ENCODE data around the gene PCNX4. TPM values are rescaled to one million over a fixed set of nuclear protein-coding genes. Genes with fewer than 3 reads are reported as not detected.
A peak's percentile ranks its signal among the peaks of the same experiment; 100 is the strongest.
"Not testable (repeated sequence)": the region's sequence is repeated elsewhere in the genome, so short reads cannot be mapped to it uniquely, and the experiment has no call there.

Gene PCNX4
- 10 to 100 TPM; 24.9 to 27.5 TPM for total RNA-seq

DNA sequence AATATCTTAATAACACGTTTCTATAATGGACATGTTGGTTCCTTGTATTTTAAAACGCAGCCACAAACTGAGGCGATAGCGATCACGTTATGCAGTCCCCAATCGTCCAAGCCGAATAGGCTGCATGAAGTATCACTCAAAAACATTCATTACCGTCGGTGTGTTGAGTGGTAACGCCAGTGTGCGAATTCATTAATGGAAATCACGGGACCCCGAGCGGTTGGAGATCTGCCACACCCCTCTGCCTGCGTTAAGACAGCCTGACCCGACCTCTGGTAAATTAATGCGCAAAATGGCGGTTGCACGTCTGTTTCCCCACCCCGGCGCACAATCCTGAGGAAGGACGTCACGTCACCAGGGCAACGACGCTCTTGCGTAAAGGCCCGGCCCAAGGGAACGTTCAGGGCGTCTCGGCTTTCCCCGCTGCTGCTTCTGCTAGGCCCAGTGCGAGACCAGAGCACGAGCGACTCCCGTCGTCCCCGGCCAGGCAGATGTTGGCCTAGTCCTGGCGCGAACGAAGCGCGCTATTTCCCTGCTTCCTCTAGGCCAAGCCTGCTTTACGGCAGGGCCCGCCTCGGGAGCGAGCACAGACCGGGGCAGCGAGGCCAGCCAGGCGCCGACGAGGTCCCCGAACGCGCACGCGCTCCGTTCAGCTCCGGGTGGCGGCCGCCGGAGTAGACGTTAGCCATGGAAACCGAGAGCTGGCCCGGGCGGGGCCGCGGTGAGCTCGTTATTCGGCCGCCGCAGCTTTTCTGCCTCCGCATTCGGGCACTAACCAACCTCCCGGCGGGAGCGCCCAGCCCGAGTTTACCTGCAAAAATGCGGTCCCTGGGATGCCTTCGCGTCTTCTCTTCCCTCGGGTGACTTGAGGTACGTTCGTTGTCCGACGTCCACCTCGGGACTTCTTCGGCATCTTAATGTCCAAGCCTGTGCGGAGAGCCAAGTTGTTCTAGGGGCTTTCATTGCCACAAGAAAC is at the start of gene PCNX4:
Gene PCNX4 (plus strand): TSS at position 374 of the 976 bp plus-strand sequence. CDS start 15,716 bp downstream, outside the sequence.
- Mint-ChIP-seq H3K27ac (peak within 1 kb of the TSS; percentile 95), H3K4me1 (ENCODE audit: low read depth) (peaks cover 34% of the 10 kb centered on the region), H3K4me3 (peak within 1 kb of the TSS; percentile 98), H3K36me3 (ENCODE audit: low read depth) (peaks cover 8% of the 10 kb centered on the region), H3K27me3 (ENCODE audit: low read depth) (peaks cover 9% of the 10 kb centered on the region), H3K9me3 (no peaks in the 10 kb centered on the region)
- peak; percentile 95 for DNase-seq
- intact Hi-C loops (cut with micrococcal nuclease) = loop anchor here (1.0 to 5.0 kb wide), 11 partner anchors 27 to 1670 kb away; partner anchors contain the start of genes DAAM1, JKAMP, L3HYPDH and PPM1A
- CTCF ChIA-PET = interaction anchor here (0.6 to 1.6 kb wide), 4 partner anchors 27 to 127 kb away, joined by 3 read pairs; no protein-coding TSS in a partner anchor

DNA sequence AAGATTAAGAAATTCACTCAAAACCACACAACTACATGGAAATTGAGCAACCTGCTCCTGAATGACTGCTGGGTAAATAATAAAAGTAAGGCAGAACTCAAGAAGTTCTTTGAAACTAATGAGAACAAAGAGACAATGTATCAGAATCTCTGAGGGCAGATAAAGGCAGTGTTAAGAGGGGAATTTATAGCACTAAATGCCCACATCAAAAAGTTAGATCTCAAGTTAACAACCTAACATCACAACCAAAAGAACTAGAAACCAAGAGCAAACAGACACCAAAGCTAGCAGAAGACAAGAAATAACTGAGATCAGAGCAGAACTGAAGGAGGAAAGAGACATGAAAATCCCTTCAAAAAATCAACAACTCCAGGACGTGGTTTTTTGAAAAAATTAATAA is 43.7 kb upstream of the PCNX4 start:
- H3K27me3 Mint-ChIP-seq (ENCODE audit: low read depth); DNase-seq; intact Hi-C loops (cut with micrococcal nuclease); H3K36me3 Mint-ChIP-seq (ENCODE audit: low read depth); CTCF ChIA-PET; H3K27ac Mint-ChIP-seq; H3K4me3 Mint-ChIP-seq: not testable (repeated sequence)
- peaks cover 34% of the 10 kb centered on the region for H3K4me1 Mint-ChIP-seq (ENCODE audit: low read depth)
- peaks cover 13% of the 10 kb centered on the region for H3K9me3 Mint-ChIP-seq

GRCh38 chr14:60051721-60052221 is 40.0 kb upstream of the PCNX4 start:
- intact Hi-C loops (cut with micrococcal nuclease) = loop anchor here (2.0 kb wide), 1 partner anchor 39 kb away; the partner anchor contains the start of gene PCNX4
- peak; percentile 54 for DNase-seq
- no peak overlapping the region for H3K27ac Mint-ChIP-seq
- CTCF ChIA-PET = interaction anchor here (0.6 kb wide), 1 partner anchor 10 kb away, joined by 3 read pairs; no protein-coding TSS in a partner anchor
- H3K4me3 Mint-ChIP-seq = peak overlapping the region; percentile 7
- peaks cover 6% of the 10 kb centered on the region for H3K9me3 Mint-ChIP-seq
- no peaks in the 10 kb centered on the region for H3K27me3 Mint-ChIP-seq (ENCODE audit: low read depth)
- peaks cover 34% of the 10 kb centered on the region for H3K4me1 Mint-ChIP-seq (ENCODE audit: low read depth)
- H3K36me3 Mint-ChIP-seq (ENCODE audit: low read depth) = no peaks in the 10 kb centered on the region

DNA sequence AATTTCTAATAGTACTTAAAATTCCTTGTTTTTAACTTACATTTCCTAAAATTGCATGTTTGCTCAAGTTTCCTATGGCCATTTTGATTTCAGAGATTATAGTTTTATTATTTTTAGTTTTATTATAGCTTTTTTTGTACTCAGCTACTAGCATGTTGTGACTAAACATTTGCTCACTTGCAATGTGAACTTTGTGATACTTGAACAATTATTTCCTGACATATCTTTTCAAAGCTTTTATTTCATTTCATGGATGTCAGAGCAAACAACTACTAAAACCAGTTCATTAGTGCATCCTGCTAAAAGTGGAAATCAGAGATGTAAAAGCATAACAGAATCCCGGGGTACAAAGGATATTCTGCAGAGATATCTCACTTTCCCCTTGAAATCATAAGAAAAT is 33.6 kb upstream of the PCNX4 start:
- H3K36me3 Mint-ChIP-seq (ENCODE audit: low read depth) = no peaks in the 10 kb centered on the region
- DNase-seq = no peak
- CTCF ChIA-PET = no interaction called here
- intact Hi-C loops (cut with micrococcal nuclease) = no loop called here
- H3K4me3 Mint-ChIP-seq = no peak overlapping the region
- no peaks in the 10 kb centered on the region for H3K4me1 Mint-ChIP-seq (ENCODE audit: low read depth)
- peaks cover 1% of the 10 kb centered on the region for H3K27me3 Mint-ChIP-seq (ENCODE audit: low read depth)
- H3K27ac Mint-ChIP-seq = no peak overlapping the region
- no peaks in the 10 kb centered on the region for H3K9me3 Mint-ChIP-seq

DNA sequence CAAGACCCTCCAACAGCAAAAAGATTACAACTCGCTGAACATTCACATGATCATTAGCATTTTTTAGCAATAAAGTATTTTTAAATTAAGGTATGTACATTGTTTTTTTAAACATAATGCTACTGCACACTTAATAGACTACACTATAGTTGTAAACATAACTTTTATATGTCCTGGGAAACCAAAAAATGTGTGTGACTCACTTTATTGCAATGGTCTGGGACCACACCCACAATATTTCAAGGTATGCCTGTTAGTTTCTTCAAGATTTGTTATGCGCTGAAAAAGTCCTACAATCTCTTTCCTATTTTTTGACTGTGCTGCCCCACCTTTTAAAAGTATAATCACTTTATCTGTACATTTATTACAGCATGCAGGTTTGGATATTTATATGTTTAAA is 30.4 kb upstream of the PCNX4 start:
- Mint-ChIP-seq H3K4me1 (ENCODE audit: low read depth) (no peaks in the 10 kb centered on the region), H3K4me3 (no peak overlapping the region), H3K36me3 (ENCODE audit: low read depth) (no peaks in the 10 kb centered on the region), H3K27ac (no peak overlapping the region), H3K9me3 (no peaks in the 10 kb centered on the region), H3K27me3 (ENCODE audit: low read depth) (peaks cover 1% of the 10 kb centered on the region)
- CTCF ChIA-PET = interaction anchor here (1.9 kb wide), 1 partner anchor 122 kb away, joined by 9 read pairs; no protein-coding TSS in a partner anchor
- intact Hi-C loops (cut with micrococcal nuclease) = no loop called here
- DNase-seq = no peak

GRCh38 chr14:60064491-60065072 is 27.1 kb upstream of the PCNX4 start:
- H3K27ac Mint-ChIP-seq = no peak overlapping the region
- H3K9me3 Mint-ChIP-seq = no peaks in the 10 kb centered on the region
- peaks cover 1% of the 10 kb centered on the region for H3K27me3 Mint-ChIP-seq (ENCODE audit: low read depth)
- no peaks in the 10 kb centered on the region for H3K4me1 Mint-ChIP-seq (ENCODE audit: low read depth)
- no peak overlapping the region for H3K4me3 Mint-ChIP-seq
- H3K36me3 Mint-ChIP-seq (ENCODE audit: low read depth) = no peaks in the 10 kb centered on the region
- intact Hi-C loops (cut with micrococcal nuclease) = loop anchor here (1.0 to 2.0 kb wide), 6 partner anchors 26 to 498 kb away; partner anchors contain the start of genes DHRS7 and PCNX4
- CTCF ChIA-PET = interaction anchor here (0.7 to 3.4 kb wide), 4 partner anchors 27 to 120 kb away, joined by 3 to 32 read pairs (median 4); partner anchors contain the start of gene DHRS7
- no peak for DNase-seq

DNA sequence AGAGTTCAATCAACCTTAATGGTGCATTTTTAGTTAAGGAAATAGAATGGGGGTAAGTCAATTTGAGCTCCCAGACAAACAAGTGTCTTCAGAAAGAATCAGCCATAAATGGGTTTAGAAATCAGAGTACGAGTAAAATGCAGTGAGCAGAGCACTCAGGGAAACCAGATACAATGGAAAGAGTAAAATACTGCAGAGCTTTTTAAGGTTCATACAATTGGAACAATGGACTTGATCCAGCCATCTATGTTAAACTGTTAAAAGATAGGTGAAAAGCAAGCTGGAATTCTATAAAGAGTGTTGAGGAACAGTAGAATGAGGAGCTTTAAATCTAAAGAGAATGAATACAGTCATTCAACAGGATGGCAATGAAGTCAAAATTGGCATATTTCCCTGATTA is 23.8 kb upstream of the PCNX4 start:
- CTCF ChIA-PET = interaction anchor here (0.7 to 1.1 kb wide), 2 partner anchors 12 to 116 kb away, joined by 3 to 4 read pairs; no protein-coding TSS in a partner anchor
- intact Hi-C loops (cut with micrococcal nuclease) = no loop called here

GRCh38 chr14:60079723-60080122 is 12.0 kb upstream of the PCNX4 start:
- H3K36me3 Mint-ChIP-seq (ENCODE audit: low read depth) = peaks cover 6% of the 10 kb centered on the region
- DNase-seq = no peak
- no peak overlapping the region for H3K27ac Mint-ChIP-seq
- H3K4me1 Mint-ChIP-seq (ENCODE audit: low read depth) = no peaks in the 10 kb centered on the region
- H3K27me3 Mint-ChIP-seq (ENCODE audit: low read depth) = peaks cover 10% of the 10 kb centered on the region
- no peak overlapping the region for H3K4me3 Mint-ChIP-seq
- CTCF ChIA-PET = no interaction called here
- H3K9me3 Mint-ChIP-seq = peaks cover 1% of the 10 kb centered on the region
- intact Hi-C loops (cut with micrococcal nuclease) = no loop called here

More for the DNA sequence above, 23.8 kb upstream of the PCNX4 start:
- Mint-ChIP-seq H3K27me3 (ENCODE audit: low read depth) (no peaks in the 10 kb centered on the region), H3K4me1 (ENCODE audit: low read depth) (no peaks in the 10 kb centered on the region), H3K4me3 (no peak overlapping the region), H3K9me3 (no peaks in the 10 kb centered on the region), H3K27ac (no peak overlapping the region), H3K36me3 (ENCODE audit: low read depth) (no peaks in the 10 kb centered on the region)
- DNase-seq = no peak

- no peaks in the 10 kb centered on the region for H3K36me3 Mint-ChIP-seq (ENCODE audit: low read depth)
- DNase-seq = no peak
- H3K9me3 Mint-ChIP-seq = no peaks in the 10 kb centered on the region
- no peak overlapping the region for H3K4me3 Mint-ChIP-seq
- intact Hi-C loops (cut with micrococcal nuclease) = no loop called here
- CTCF ChIA-PET = no interaction called here
- H3K27ac Mint-ChIP-seq = no peak overlapping the region
- peaks cover 15% of the 10 kb centered on the region for H3K27me3 Mint-ChIP-seq (ENCODE audit: low read depth)
- no peaks in the 10 kb centered on the region for H3K4me1 Mint-ChIP-seq (ENCODE audit: low read depth)
Measured at GRCh38 chr14:60085085-60085484, 6.6 kb upstream of the PCNX4 start.

GRCh38 chr14:60085693-60086092 is 6.0 kb upstream of the PCNX4 start:
- no peaks in the 10 kb centered on the region for H3K9me3 Mint-ChIP-seq
- no peak for DNase-seq
- no peaks in the 10 kb centered on the region for H3K36me3 Mint-ChIP-seq (ENCODE audit: low read depth)
- H3K27me3 Mint-ChIP-seq (ENCODE audit: low read depth) = peaks cover 15% of the 10 kb centered on the region
- intact Hi-C loops (cut with micrococcal nuclease) = no loop called here
- CTCF ChIA-PET = no interaction called here
- H3K4me3 Mint-ChIP-seq = no peak overlapping the region
- H3K27ac Mint-ChIP-seq = no peak overlapping the region
- H3K4me1 Mint-ChIP-seq (ENCODE audit: low read depth) = peaks cover 4% of the 10 kb centered on the region

DNA sequence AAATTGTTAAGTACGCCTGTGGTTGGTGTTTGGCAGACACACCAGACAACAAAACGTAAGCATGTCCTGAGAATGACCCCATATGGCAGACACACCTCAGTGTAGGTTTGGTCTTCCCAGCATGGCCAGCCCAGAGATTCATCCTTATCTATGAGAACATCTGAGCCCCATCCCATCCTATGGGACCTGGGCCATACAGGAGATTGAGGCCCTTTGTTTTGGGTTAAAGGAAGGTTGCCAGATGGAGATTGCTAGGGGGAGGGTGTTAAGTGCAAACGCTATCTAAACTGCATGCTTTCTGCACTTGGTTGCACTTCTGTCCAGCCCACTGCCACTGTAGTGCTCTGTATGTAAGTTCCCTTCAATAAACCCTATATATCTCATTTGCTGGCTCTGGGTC is 4.1 kb upstream of the PCNX4 start:
- intact Hi-C loops (cut with micrococcal nuclease) = no loop called here
- H3K27me3 Mint-ChIP-seq (ENCODE audit: low read depth) = peaks cover 15% of the 10 kb centered on the region
- CTCF ChIA-PET = interaction anchor here (0.5 kb wide), 1 partner anchor 1925 kb away, joined by 5 read pairs; no protein-coding TSS in a partner anchor
- no peaks in the 10 kb centered on the region for H3K9me3 Mint-ChIP-seq
- peaks cover 3% of the 10 kb centered on the region for H3K36me3 Mint-ChIP-seq (ENCODE audit: low read depth)
- peaks cover 6% of the 10 kb centered on the region for H3K4me1 Mint-ChIP-seq (ENCODE audit: low read depth)
- no peak overlapping the region for H3K4me3 Mint-ChIP-seq
- DNase-seq = no peak
- H3K27ac Mint-ChIP-seq = no peak overlapping the region

GRCh38 chr14:60089221-60089620 is 2.5 kb upstream of the PCNX4 start:
- no peak overlapping the region for H3K4me3 Mint-ChIP-seq
- peaks cover 15% of the 10 kb centered on the region for H3K27me3 Mint-ChIP-seq (ENCODE audit: low read depth)
- H3K4me1 Mint-ChIP-seq (ENCODE audit: low read depth) = peaks cover 17% of the 10 kb centered on the region
- no peak for DNase-seq
- H3K9me3 Mint-ChIP-seq = no peaks in the 10 kb centered on the region
- H3K36me3 Mint-ChIP-seq (ENCODE audit: low read depth) = peaks cover 4% of the 10 kb centered on the region
- H3K27ac Mint-ChIP-seq = no peak overlapping the region
- intact Hi-C loops (cut with micrococcal nuclease) = no loop called here
- CTCF ChIA-PET = interaction anchor here (0.6 to 1.8 kb wide), 2 partner anchors 10 to 177 kb away, joined by 3 to 4 read pairs; no protein-coding TSS in a partner anchor
